ENCODE data around the gene DOK6. TPM values are rescaled to one million over a fixed set of nuclear protein-coding genes. Genes with fewer than 3 reads are reported as not detected.
"Not testable (repeated sequence)": the region's sequence is repeated elsewhere in the genome, so short reads cannot be mapped to it uniquely, and the experiment has no call there.

The DOK6 gene
- 1 to 10 TPM in 5 of 6 donors, under 1 TPM in 1; 0.89 to 6.1 (median 1.9) TPM for total RNA-seq

GRCh38 chr18:69400253-69400975 lies at the start of gene DOK6:
TSS of gene DOK6 (plus strand) at chr18:69400888.
- no peaks in the 10 kb centered on the region for H3K9me3 ChIP-seq
- whole genome bisulfite sequencing, 2 donors = 2% methylated on average over 30 to 38 of the region's 79 CpGs
- H3K4me3 ChIP-seq = peak within 1 kb of the TSS; percentile 25 to 58 (median 52)
- no peak for TF ChIP-seq POLR2A (IDR thresholded peaks at IDR 0.05)
- no peak for TF ChIP-seq CTCF (IDR thresholded peaks at IDR 0.05)
- no peak for TF ChIP-seq POLR2AphosphoS5 (IDR thresholded peaks at IDR 0.05)
- no peak for TF ChIP-seq EP300 (IDR thresholded peaks at IDR 0.05)
- H3K27ac ChIP-seq = peak within 1 kb of the TSS; percentile 60 to 82 (median 70)
- H3K27me3 ChIP-seq = peaks cover 0 to 18% (median 6%) of the 10 kb centered on the region in 4 donors
- DNase-seq (peak; percentile 28 to 87), ATAC-seq (ENCODE audit: low FRiP score in 2 of 2) (peak; percentile 67 to 72)
- peaks cover 0 to 26% (median 9%) of the 10 kb centered on the region in 4 donors for H3K4me1 ChIP-seq
- no peaks in the 10 kb centered on the region for H3K36me3 ChIP-seq

DNA sequence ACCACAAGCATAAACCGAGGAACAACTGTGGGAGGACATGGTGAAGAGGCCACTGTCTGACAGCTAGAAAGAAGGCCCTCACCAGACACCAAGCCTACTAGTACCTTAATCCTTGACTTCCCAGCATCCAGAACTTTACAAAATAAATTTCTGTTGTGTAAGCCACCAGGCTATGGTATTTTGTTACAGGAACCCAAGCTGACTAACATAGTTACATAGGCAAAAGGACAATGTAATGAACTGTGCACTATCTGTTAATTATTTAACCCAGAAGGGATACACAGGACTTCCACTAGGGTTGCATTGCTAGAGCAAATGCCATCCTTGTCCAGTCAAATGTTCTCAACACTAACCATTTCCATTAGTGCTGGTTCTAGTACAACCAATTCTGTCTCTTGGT lies 47.7 kb upstream of the DOK6 start:
- DNase-seq (no peak), ATAC-seq (ENCODE audit: low FRiP score in 2 of 2) (no peak)
- 69 to 100% methylated on average over 1 of the region's 1 CpG for WGBS, 2 donors
- H3K4me1 ChIP-seq = no peaks in the 10 kb centered on the region
- no peaks in the 10 kb centered on the region for H3K27me3 ChIP-seq
- H3K36me3 ChIP-seq = no peaks in the 10 kb centered on the region
- TF ChIP-seq CTCF (IDR thresholded peaks at IDR 0.05) = no peak
- no peak for TF ChIP-seq POLR2A (IDR thresholded peaks at IDR 0.05)
- TF ChIP-seq POLR2AphosphoS5 (IDR thresholded peaks at IDR 0.05) = no peak
- no peak for TF ChIP-seq EP300 (IDR thresholded peaks at IDR 0.05)
- H3K27ac ChIP-seq = no peak overlapping the region
- no peaks in the 10 kb centered on the region for H3K9me3 ChIP-seq
- no peak overlapping the region for H3K4me3 ChIP-seq

DNA sequence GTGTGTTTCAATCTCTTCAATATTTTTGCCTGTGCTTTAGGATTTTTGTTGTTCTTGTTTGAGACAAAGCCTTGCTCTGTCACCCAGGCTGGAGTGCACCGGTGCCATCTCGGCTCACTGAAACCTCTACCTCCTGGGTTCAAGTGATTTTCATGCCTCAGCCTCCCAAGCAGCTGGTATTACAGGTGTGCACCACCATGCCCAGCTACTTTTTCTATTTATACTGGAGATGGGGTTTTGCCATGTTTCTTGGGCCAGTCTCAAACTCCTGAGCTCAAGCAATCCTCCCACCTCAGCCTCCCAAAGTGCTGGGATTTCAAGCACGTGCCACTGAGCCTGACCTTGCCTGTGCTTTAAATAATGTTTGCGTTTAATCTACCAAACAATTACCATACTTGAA lies 43.1 kb upstream of the DOK6 start:
- Histone ChIP-seq H3K4me3 (no peak overlapping the region), H3K36me3 (no peaks in the 10 kb centered on the region), H3K9me3 (peaks cover 0 to 8% (median 4%) of the 10 kb centered on the region in 4 donors), H3K27me3 (no peaks in the 10 kb centered on the region), H3K27ac (no peak overlapping the region), H3K4me1 (no peaks in the 10 kb centered on the region)
- DNase-seq = no peak
- no peak for ATAC-seq (ENCODE audit: low FRiP score in 2 of 2)
- TF ChIP-seq POLR2A (IDR thresholded peaks at IDR 0.05) = no peak
- TF ChIP-seq POLR2AphosphoS5 (IDR thresholded peaks at IDR 0.05) = no peak
- TF ChIP-seq CTCF (IDR thresholded peaks at IDR 0.05) = no peak
- WGBS, 2 donors = 77 to 81% methylated on average over 4 of the region's 4 CpGs

DNA sequence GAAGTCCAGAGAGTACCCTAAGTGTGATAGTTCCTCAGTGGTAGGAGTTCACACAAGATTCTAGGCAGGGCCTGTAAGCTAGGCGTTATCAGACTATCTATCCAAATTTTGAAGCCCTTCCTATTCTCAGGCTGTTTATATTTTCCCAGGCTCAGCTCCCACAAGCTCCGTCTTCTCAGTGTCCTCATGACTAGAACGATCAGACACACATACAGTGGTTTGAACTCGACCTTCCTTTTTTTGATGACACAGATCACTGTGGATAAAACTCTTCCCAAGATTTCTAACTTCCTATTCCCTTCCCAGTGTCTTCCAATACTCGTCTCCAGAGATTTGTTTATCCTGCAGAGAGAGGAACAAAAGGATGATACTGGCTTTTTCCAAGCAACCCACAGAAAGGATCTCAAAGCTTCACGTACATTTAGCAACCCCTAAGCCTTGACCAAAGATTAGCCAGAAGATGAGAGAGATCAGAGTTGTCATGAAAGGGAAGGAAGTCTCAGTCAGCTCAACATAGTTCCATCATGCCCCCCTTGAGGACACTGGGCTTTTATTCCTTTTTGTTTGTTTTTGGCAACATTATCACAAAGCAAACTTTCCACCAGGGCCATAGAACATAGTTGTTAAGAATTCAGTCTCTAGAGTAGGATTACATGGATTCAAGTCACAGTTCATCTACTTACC lies 42.3 kb upstream of the DOK6 start:
- Histone ChIP-seq H3K4me1 (no peaks in the 10 kb centered on the region), H3K36me3 (no peaks in the 10 kb centered on the region), H3K4me3 (no peak overlapping the region), H3K27ac (no peak overlapping the region), H3K27me3 (no peaks in the 10 kb centered on the region), H3K9me3 (peaks cover 0 to 8% (median 4%) of the 10 kb centered on the region in 4 donors)
- no peak for ATAC-seq (ENCODE audit: low FRiP score in 2 of 2)
- TF ChIP-seq EP300 (IDR thresholded peaks at IDR 0.05) = no peak
- no peak for TF ChIP-seq POLR2AphosphoS5 (IDR thresholded peaks at IDR 0.05)
- TF ChIP-seq POLR2A (IDR thresholded peaks at IDR 0.05) = no peak
- TF ChIP-seq CTCF (IDR thresholded peaks at IDR 0.05) = no peak
- WGBS, 2 donors = 46 to 51% methylated on average over 6 of the region's 6 CpGs
- no peak for DNase-seq

GRCh38 chr18:69359768-69360167 lies 40.9 kb upstream of the DOK6 start:
- not testable (repeated sequence) for ATAC-seq (ENCODE audit: low FRiP score in 2 of 2)
- 67 to 88% methylated on average over 1 of the region's 1 CpG for WGBS, 2 donors

More at GRCh38 chr18:69359768-69360167, 40.9 kb upstream of the DOK6 start:
- H3K9me3 ChIP-seq, H3K27ac ChIP-seq, H3K27me3 ChIP-seq, H3K4me3 ChIP-seq, H3K36me3 ChIP-seq, DNase-seq, H3K4me1 ChIP-seq: not testable (repeated sequence)
